A673 (cell line): Measurements from ENCODE around the gene CREM. TPM values are rescaled to one million over a fixed set of nuclear protein-coding genes. Genes with fewer than 3 reads are reported as not detected.

ENCODE experiments used
- BruUV-seq: library from RNA; stranded (reverse); fragments of 400-500 nt; replicated peaks from 2 replicates; lab custom pipeline; 2021; lab: Mats Ljungman, UMichigan
- CTCF ChIA-PET: fragments of 300-600 bp; sonication (Branson Sonifier 250); formaldehyde crosslinking; loops from one replicate; lab custom pipeline; 2022; ENCODE audit warnings: antibody characterized with exemption; lab: Charles Lee
- POLR2A ChIA-PET: fragments of 300-600 bp; sonication (Branson Sonifier 250); formaldehyde crosslinking; loops from one replicate; lab custom pipeline; 2022; ENCODE audit warnings: antibody characterized with exemption; ENCODE audit not compliant: low non-redundant PET; lab: Charles Lee
- DNase-seq: peaks from one replicate; pipeline ENCODE4 v3.0.0-alpha.2; 2015; ENCODE audit warnings: low spot score
- H3K27ac ChIP-seq: fragments of 200-600 bp; sonication (generic); 2 replicates; pipeline ENCODE4 v1.5.1; 2016; ENCODE audit warnings: mixed run types, low read depth, mild to moderate bottlenecking, mixed read lengths, antibody characterized with exemption, low read length; ENCODE audit not compliant: poor library complexity, severe bottlenecking
- H3K27me3 ChIP-seq: fragments of 200-600 bp; sonication (generic); replicated peaks from 2 replicates; pipeline ENCODE4 v1.6.1; 2017; ENCODE audit warnings: mixed run types, low read depth, mild to moderate bottlenecking, mixed read lengths, antibody characterized with exemption, low read length; ENCODE audit not compliant: insufficient read depth, poor library complexity
- H3K36me3 ChIP-seq: fragments of 200-600 bp; sonication (generic); 2 replicates; pipeline ENCODE4 v1.6.1; 2016; ENCODE audit warnings: mixed run types, mild to moderate bottlenecking, mixed read lengths, antibody characterized with exemption, low read length; ENCODE audit not compliant: insufficient read depth, poor library complexity, severe bottlenecking
- H3K4me1 ChIP-seq: fragments of 200-600 bp; sonication (generic); 2 replicates; pipeline ENCODE4 v1.6.1; 2017; ENCODE audit warnings: mixed run types, mild to moderate bottlenecking, mixed read lengths, antibody characterized with exemption, low read length; ENCODE audit not compliant: insufficient read depth, poor library complexity, severe bottlenecking
- H3K4me3 ChIP-seq: fragments of 200-600 bp; sonication (generic); 2 replicates; pipeline ENCODE4 v1.5.1; 2016; ENCODE audit warnings: low read depth, mixed run types, mild to moderate bottlenecking, mixed read lengths, low read length; ENCODE audit not compliant: poor library complexity, severe bottlenecking
- H3K9me3 ChIP-seq: fragments of 200-600 bp; sonication (generic); 2 replicates; pipeline ENCODE4 v1.6.1; 2016; ENCODE audit warnings: mixed run types, low read depth, mild to moderate bottlenecking, mixed read lengths, antibody characterized with exemption, low read length; ENCODE audit not compliant: poor library complexity, severe bottlenecking
- EZH2 ChIP-seq: fragments of 200-600 bp; sonication (generic); IDR thresholded peaks from 2 replicates; pipeline ENCODE4 v1.6.1; 2017; ENCODE audit warnings: borderline replicate concordance, low read depth, mild to moderate bottlenecking, mixed read lengths, antibody characterized with exemption, low read length; ENCODE audit not compliant: poor library complexity, severe bottlenecking
- intact Hi-C: fragments of 100-400 bp; cut with micrococcal nuclease; formaldehyde crosslinking; loops from one replicate; pipeline ENCODE4 v1.10.0; 2022; ENCODE audit not compliant: unreplicated experiment
- total RNA-seq: library from RNA; stranded (reverse); gene quantifications from 2 replicates; pipeline ENCODE4 v1.2.3, GENCODE V29; 2021
- TF ChIP-seq, protein P1 (sequence below): fragments of 300-800, 200-600 bp; sonication (generic); conservative IDR thresholded peaks from 2 replicates; pipeline ENCODE4 v1.5.1; 2017; ENCODE audit warnings: low read depth, mild to moderate bottlenecking, antibody characterized with exemption, low read length, moderate library complexity, mixed read lengths

CREM gene
- total RNA-seq, 1 experiment from 2014 or later, result 66.3 TPM

DNA sequence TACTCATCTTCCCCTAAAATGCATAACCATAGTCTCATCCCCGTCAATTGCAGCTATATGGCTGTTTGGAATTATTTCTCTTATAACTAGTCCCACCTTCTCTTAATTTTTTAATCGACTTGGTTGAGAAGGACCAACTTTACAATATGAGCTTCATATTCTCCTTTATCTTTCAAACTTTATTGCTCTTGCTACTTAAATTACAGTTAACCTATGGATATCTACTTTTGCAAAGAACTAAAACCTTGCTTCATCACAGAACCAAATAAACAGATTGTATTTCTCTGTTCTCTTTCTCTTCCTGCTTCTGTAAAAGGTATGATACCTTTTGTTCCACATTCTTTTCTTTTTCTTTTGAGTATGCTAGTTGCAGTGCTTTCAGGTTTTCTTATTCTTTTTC, 6.1 kb downstream of the CREM start:
- DNase-seq, result no peak
- BruUV-seq, result no TSS peak
- peaks cover 32% of the 10 kb centered on the region for H3K4me1 ChIP-seq
- H3K9me3 ChIP-seq, result no peaks in the 10 kb centered on the region
- CTCF ChIA-PET, result no interaction called here
- TF ChIP-seq, protein P1, sequence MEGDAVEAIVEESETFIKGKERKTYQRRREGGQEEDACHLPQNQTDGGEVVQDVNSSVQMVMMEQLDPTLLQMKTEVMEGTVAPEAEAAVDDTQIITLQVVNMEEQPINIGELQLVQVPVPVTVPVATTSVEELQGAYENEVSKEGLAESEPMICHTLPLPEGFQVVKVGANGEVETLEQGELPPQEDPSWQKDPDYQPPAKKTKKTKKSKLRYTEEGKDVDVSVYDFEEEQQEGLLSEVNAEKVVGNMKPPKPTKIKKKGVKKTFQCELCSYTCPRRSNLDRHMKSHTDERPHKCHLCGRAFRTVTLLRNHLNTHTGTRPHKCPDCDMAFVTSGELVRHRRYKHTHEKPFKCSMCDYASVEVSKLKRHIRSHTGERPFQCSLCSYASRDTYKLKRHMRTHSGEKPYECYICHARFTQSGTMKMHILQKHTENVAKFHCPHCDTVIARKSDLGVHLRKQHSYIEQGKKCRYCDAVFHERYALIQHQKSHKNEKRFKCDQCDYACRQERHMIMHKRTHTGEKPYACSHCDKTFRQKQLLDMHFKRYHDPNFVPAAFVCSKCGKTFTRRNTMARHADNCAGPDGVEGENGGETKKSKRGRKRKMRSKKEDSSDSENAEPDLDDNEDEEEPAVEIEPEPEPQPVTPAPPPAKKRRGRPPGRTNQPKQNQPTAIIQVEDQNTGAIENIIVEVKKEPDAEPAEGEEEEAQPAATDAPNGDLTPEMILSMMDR, result no peak
- TF ChIP-seq EZH2, result no peak
- H3K36me3 ChIP-seq, result no peaks in the 10 kb centered on the region
- POLR2A ChIA-PET, result no interaction called here
- no peak overlapping the region for H3K27ac ChIP-seq
- H3K4me3 ChIP-seq, result no peak overlapping the region
- intact Hi-C loops, result no loop called here
- H3K27me3 ChIP-seq, result no peaks in the 10 kb centered on the region

DNA sequence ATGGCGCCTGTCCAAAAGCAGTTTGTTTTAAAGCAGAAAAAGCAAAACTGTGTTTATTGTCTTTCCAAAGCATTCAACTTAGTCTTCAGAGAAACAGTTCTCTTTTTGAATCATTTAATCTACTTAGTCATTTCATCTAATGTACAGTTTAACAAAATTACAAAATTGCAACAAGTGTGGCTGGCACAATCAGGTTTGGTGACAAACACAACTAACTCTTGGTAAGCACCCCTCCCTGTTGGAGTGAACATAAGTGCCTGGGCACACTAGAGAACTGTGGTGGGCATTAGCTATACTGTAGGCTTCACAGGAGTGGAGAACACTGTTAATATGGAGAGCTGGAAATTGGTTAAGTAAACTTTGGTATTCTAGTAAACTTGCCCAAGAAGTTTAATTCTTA, 6.9 kb downstream of the CREM start:
- Histone ChIP-seq H3K27ac (no peak overlapping the region), H3K4me1 (peaks cover 38% of the 10 kb centered on the region), H3K36me3 (no peaks in the 10 kb centered on the region), H3K4me3 (no peak overlapping the region), H3K27me3 (no peaks in the 10 kb centered on the region), H3K9me3 (no peaks in the 10 kb centered on the region)
- POLR2A ChIA-PET, result no interaction called here
- CTCF ChIA-PET, result no interaction called here
- no peak for DNase-seq
- BruUV-seq, result no TSS peak
- intact Hi-C loops, result no loop called here
- TF ChIP-seq, protein P1, result no peak
- TF ChIP-seq EZH2, result no peak

DNA sequence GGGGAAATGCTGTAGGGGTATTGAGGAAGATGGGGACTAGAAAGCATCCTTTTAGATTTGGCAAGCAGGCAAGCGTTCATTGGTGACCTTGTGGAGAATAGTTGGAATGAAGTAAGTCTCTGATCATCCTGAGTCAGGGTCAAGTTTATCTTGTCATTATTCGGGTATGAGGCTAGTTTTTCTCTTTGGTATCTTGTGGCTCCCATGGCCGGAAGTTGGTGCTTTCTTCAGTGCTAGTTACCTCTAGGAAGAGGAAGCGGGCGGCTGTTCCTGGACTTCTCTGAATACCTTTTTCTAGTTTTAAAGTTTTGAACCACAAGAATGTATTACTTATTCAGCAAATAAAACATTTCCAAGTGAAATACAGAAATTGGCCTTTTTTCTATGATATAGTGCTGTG, 9.2 kb downstream of the CREM start:
- Histone ChIP-seq H3K4me3 (no peak overlapping the region), H3K36me3 (no peaks in the 10 kb centered on the region), H3K9me3 (no peaks in the 10 kb centered on the region), H3K27me3 (no peaks in the 10 kb centered on the region), H3K27ac (no peak overlapping the region), H3K4me1 (peaks cover 23% of the 10 kb centered on the region)
- ChIA-PET CTCF (no interaction called here), POLR2A (no interaction called here)
- BruUV-seq, result no TSS peak
- TF ChIP-seq, protein P1, result no peak
- TF ChIP-seq EZH2, result no peak
- intact Hi-C loops, result no loop called here
- DNase-seq, result no peak
